ENCODE measurements around the gene CWC22.

The CWC22 gene

GRCh38 chr2:180000434-180000833, 6.7 kb downstream of the CWC22 start:
- H3K4me1 ChIP-seq, result no peaks in the 10 kb centered on the region
- no peak overlapping the region for H2AFZ ChIP-seq
- no peak overlapping the region for H3K27ac ChIP-seq
- no peaks in the 10 kb centered on the region for H3K9me3 ChIP-seq (ENCODE audit: control insufficient read depth, low read length)
- H3K4me2 ChIP-seq (ENCODE audit: low read length), result no peak overlapping the region
- H3K27me3 ChIP-seq (ENCODE audit: control insufficient read depth, insufficient read depth, low read length), result no peaks in the 10 kb centered on the region
- no peak for TF ChIP-seq CTCF (IDR thresholded peaks at IDR 0.05)
- H3K9ac ChIP-seq, result no peak overlapping the region
- H3K4me3 ChIP-seq (ENCODE audit: low read depth, low read length), result no peak overlapping the region
- H3K36me3 ChIP-seq (ENCODE audit: control insufficient read depth, insufficient read depth, low read length), result no peaks in the 10 kb centered on the region
- H3K79me2 ChIP-seq, result peaks cover 40% of the 10 kb centered on the region

- H3K9ac ChIP-seq, result no peak overlapping the region
- no peaks in the 10 kb centered on the region for H3K27me3 ChIP-seq (ENCODE audit: control insufficient read depth, insufficient read depth, low read length)
- no peak for TF ChIP-seq CTCF (IDR thresholded peaks at IDR 0.05)
- H3K79me2 ChIP-seq, result peaks cover 43% of the 10 kb centered on the region
- no peaks in the 10 kb centered on the region for H3K36me3 ChIP-seq (ENCODE audit: control insufficient read depth, insufficient read depth, low read length)
- no peak overlapping the region for H3K27ac ChIP-seq
- H3K4me1 ChIP-seq, result no peaks in the 10 kb centered on the region
- no peak overlapping the region for H3K4me2 ChIP-seq (ENCODE audit: low read length)
- no peak overlapping the region for H3K4me3 ChIP-seq (ENCODE audit: low read depth, low read length)
- no peaks in the 10 kb centered on the region for H3K9me3 ChIP-seq (ENCODE audit: control insufficient read depth, low read length)
- H2AFZ ChIP-seq, result no peak overlapping the region
These were observed 8.1 kb downstream of the CWC22 start for GRCh38 chr2:179999000-179999399.

GRCh38 chr2:179995741-179996515, 11.2 kb downstream of the CWC22 start:
- Histone ChIP-seq H3K9me3 (ENCODE audit: control insufficient read depth, low read length) (no peaks in the 10 kb centered on the region), H3K27me3 (ENCODE audit: control insufficient read depth, insufficient read depth, low read length) (no peaks in the 10 kb centered on the region), H3K9ac (no peak overlapping the region), H3K4me2 (ENCODE audit: low read length) (no peak overlapping the region), H3K79me2 (peaks cover 33% of the 10 kb centered on the region), H2AFZ (no peak overlapping the region), H3K4me1 (no peaks in the 10 kb centered on the region), H3K27ac (no peak overlapping the region), H3K4me3 (ENCODE audit: low read depth, low read length) (no peak overlapping the region), H3K36me3 (ENCODE audit: control insufficient read depth, insufficient read depth, low read length) (no peaks in the 10 kb centered on the region)
- TF ChIP-seq CTCF (IDR thresholded peaks at IDR 0.05), result no peak

GRCh38 chr2:179991344-179991743, 15.8 kb downstream of the CWC22 start:
- Histone ChIP-seq H3K9me3 (ENCODE audit: control insufficient read depth, low read length) (no peaks in the 10 kb centered on the region), H3K27ac (no peak overlapping the region), H3K4me3 (ENCODE audit: low read depth, low read length) (no peak overlapping the region), H3K79me2 (peaks cover 13% of the 10 kb centered on the region), H3K4me1 (no peaks in the 10 kb centered on the region), H2AFZ (no peak overlapping the region), H3K4me2 (ENCODE audit: low read length) (no peak overlapping the region), H3K27me3 (ENCODE audit: control insufficient read depth, insufficient read depth, low read length) (no peaks in the 10 kb centered on the region), H3K9ac (no peak overlapping the region), H3K36me3 (ENCODE audit: control insufficient read depth, insufficient read depth, low read length) (no peaks in the 10 kb centered on the region)
- TF ChIP-seq CTCF (IDR thresholded peaks at IDR 0.05), result no peak

All from parathyroid adenoma (tissue), 2 donors.